GM18505 (cell line): Measurements from ENCODE around the gene TASP1.
"Not testable (repeated sequence)": the region's sequence is repeated elsewhere in the genome, so short reads cannot be mapped to it uniquely, and the experiment has no call there.

Experiments
- ATAC-seq: cut with Tn5 transposase; IDR thresholded peaks from one replicate; pipeline ENCODE4 v1.9.1; 2021; ENCODE audit not compliant: unreplicated experiment
- POLR2A ChIP-seq: IDR thresholded peaks from 4 replicates; pipeline ENCODE4 v1.6.1; 2011; ENCODE audit warnings: borderline replicate concordance; ENCODE audit not compliant: insufficient read depth, insufficient read length; ENCODE audit errors: extremely low read depth

The TASP1 gene

GRCh38 chr20:13670160-13670559 lies 31.4 kb upstream of the TASP1 start:
- no peak for ATAC-seq
- TF ChIP-seq POLR2A, result no peak

- TF ChIP-seq POLR2A, result no peak
- no peak for ATAC-seq
Observed at GRCh38 chr20:13665709-13666395, 27.1 kb upstream of the TASP1 start.

- no peak for ATAC-seq
- TF ChIP-seq POLR2A, result no peak
Observed at GRCh38 chr20:13661070-13661685, 22.4 kb upstream of the TASP1 start.

GRCh38 chr20:13659288-13659687 lies 20.6 kb upstream of the TASP1 start:
- peak; percentile 95 for ATAC-seq

DNA sequence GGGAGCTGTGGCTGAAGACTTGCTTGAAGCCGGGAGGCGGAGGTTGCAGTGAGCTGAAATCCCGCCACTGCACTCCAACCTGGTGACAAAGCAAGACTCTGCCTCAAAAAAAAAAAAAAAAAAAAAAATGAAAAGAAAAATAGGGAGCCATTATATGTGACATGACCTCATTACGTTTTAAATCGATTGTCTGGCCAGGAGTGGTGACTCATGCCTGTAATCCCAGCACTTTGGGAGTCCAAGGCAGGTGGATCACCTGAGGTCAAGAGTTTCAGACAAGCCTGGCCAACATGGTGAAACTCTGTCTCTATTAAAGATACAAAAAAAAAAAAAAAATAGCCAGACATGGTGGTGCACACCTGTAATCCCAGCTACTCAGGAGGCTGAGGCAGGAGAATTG lies 19.3 kb upstream of the TASP1 start:
- not testable (repeated sequence) for ATAC-seq

More at GRCh38 chr20:13659288-13659687, 20.6 kb upstream of the TASP1 start:
- TF ChIP-seq POLR2A, result no peak

GRCh38 chr20:13656721-13657368 lies 18.1 kb upstream of the TASP1 start:
- TF ChIP-seq POLR2A, result no peak
- ATAC-seq, result no peak

DNA sequence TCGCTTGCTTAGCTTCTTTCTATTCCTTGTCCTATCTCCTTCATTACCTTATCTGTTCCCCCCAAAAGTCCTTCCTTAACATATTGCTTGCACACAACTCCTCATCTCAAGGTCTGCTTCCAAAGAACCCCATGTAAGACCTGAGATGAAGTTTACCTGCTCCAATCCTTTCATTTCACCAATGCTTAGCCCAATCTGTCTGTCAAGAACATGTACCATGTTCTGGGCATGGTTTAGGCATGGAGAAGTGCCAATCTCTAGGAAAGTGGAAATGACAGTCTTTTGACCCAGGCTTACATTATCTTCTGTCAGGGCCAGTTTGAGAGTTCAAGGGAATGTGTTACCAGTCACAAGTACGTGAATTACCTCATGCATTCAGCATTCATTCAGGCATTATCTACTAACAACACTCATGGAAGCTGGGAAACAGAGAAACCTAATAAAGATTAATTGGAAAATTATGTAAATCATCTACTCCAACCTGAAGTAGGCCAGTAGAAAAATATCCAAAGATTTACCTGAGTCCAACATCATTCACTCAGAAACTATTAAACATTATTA lies 15.8 kb upstream of the TASP1 start:
- no peak for ATAC-seq
- no peak for TF ChIP-seq POLR2A

- no peak for TF ChIP-seq POLR2A
Observed at GRCh38 chr20:13650474-13650873, 11.7 kb upstream of the TASP1 start.

DNA sequence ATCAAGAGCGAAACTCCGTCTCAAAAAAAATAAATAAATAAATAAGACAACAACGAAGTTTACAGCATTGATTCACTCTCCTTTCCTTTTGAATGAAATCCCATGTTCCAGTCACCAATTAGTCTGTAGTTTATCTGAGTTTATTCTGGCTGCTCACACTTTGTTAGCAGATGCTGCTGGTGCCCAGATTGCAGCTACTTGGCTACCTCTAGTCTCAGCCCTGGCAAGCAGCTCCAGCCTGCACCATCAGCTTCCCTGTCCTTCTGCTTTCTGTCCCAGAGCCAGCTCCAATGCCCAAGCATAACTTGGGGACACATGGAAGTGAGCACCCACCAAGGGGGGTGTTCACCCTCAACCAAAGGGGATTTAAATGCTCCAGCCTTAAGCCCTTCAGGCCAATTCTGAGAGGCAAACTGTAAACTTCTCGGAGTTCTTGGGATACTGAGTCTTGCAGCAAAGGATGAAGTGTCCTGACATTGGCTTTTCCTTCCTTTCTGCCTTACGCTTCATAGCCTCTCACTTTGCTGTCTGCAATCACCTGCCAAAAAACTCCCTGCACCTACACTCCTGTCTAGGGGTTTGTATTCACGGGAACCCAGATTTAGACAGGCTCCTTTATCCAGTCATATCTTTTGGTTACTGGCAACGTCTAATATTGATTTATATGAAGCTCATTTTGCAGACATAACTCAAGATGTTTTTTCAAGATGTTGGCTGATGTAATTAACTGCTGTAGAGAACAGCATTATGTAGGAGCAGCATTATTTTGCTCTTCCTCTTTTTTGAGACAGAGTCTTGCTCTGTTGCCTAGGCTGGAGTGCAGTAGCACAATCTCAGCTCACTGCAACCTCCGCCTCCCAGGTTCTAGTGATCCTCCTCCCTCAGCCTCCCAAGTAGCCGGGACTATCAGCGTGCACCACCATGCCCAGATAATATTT lies 9.8 kb upstream of the TASP1 start:
- no peak for ATAC-seq
- TF ChIP-seq POLR2A, result no peak

More at GRCh38 chr20:13650474-13650873, 11.7 kb upstream of the TASP1 start:
- ATAC-seq, result no peak

DNA sequence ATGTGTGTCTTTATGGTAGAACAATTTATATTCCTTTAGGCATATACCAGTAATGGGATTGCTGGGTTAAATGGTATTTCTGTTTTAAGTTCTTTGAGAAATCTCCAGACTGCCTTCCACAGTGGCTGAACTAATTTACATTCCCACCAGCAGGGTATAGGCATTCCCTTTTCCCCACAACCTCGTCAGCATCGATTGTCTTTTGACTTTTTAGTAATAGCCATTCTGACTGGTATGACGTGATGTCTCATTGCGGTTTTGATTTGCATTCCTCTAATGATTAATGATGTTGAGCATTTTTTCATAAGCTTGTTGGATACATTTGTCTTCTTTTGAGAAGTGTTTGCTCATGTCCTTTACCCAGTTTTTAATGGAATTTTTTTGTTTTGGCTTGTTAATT lies 5.3 kb upstream of the TASP1 start:
- no peak for ATAC-seq

GRCh38 chr20:13639150-13639497 lies 392 bp upstream of the TASP1 start:
- no peak for TF ChIP-seq POLR2A
- ATAC-seq, result peak; percentile 22

More for the DNA sequence above, 5.3 kb upstream of the TASP1 start:
- no peak for TF ChIP-seq POLR2A

DNA sequence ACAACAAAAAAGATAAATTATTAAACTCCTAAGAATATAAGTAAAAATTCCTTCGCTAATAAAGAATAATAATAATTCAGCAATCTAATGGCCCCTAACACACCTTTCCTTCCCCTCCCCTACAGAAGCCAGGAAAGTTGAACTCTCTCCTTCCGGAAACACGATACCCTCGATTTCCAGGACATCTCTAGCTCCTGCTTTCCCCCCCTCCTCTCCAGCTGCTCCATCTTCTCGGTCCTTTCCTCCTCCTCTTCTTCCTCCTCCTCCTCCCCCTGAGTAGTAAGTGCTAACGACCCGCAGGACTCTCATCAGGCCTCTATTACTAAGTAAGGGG lies 603 bp downstream of the TASP1 start:
- TF ChIP-seq POLR2A, result no peak
- ATAC-seq, result no peak

DNA sequence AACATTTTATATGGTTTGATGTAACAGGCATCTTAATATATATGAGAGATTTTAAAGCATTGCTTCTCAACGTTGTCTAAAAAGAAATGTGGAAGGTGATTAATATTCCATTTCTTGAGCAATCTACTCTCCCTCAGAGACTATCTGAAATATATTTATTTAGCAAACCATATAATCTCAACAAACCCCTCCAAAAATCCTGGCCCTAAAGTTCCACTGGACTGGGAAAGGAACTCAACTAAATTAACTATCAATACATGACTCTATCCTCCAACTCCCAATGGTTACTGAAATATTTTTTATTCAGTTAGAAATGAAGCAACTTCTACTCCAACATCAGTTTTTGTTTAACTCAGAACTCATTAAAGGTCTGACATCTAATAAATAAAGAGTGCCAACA lies 6.3 kb downstream of the TASP1 start:
- ATAC-seq, result no peak
- no peak for TF ChIP-seq POLR2A

- not testable (repeated sequence) for ATAC-seq
Observed at GRCh38 chr20:13627525-13627924, 11.2 kb downstream of the TASP1 start.
